GM19351 (cell line): ENCODE measurements around the gene OR10G8.
"Not testable (repeated sequence)": the region's sequence is repeated elsewhere in the genome, so short reads cannot be mapped to it uniquely, and the experiment has no call there.

Experiments used
- ATAC-seq: cut with Tn5 transposase; IDR thresholded peaks from one replicate; pipeline ENCODE4 v1.9.1; 2021; ENCODE audit warnings: mild to moderate bottlenecking, moderate library complexity; ENCODE audit not compliant: unreplicated experiment

OR10G8 gene, protein sequence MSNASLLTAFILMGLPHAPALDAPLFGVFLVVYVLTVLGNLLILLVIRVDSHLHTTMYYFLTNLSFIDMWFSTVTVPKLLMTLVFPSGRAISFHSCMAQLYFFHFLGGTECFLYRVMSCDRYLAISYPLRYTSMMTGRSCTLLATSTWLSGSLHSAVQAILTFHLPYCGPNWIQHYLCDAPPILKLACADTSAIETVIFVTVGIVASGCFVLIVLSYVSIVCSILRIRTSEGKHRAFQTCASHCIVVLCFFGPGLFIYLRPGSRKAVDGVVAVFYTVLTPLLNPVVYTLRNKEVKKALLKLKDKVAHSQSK

DNA sequence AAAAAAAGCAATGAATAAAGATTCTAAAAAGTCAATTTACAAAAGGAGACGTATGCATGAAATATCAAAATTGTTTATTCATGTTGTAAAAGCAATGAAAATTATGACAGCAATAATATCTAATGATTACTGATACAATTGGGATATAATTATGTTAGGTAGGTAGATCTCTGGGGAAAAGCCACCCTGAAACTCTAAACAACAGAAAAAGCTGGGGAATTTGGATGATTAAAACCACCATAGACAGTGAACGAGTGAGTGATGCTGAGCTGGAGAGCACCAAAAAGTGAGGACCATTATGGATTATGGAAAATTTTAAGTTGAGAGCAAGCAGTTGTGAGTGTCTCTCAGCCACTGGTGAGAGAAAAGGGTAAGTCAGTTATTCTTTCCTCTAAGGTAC, at the start of gene OR10G8:
OR10G8 (plus strand) TSS at position 301 of the 400 bp plus-strand sequence. CDS start 2,825 bp downstream, outside the sequence.
- ATAC-seq = no peak

GRCh38 chr11:123977731-123978347, 48.8 kb upstream of the OR10G8 start, which contains the start of gene OR10S1:
TSS of gene OR10S1 (minus strand) at chr11:123977781. CDS start at chr11:123977664, 117 bp downstream.
- no peak for ATAC-seq

DNA sequence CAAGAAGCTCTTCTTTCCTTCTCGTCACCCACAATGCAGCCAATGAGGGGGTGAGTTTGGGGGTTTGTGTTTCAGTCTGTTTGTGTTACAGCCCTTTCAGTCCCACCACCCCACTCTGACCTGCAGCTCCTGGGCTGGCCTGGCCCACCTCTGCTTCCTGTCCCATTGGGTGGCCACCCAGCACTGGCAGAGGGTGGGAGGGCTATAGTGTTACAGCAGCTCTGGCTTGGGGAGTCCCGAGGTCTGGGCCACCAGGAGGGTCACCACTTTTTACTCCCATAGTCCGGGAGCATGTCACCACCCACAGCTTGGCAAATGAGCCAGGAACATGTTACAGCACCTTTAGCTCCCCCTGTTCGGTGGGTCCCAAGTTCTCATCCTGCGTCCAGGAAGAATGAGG, 47.3 kb upstream of the OR10G8 start:
- ATAC-seq = no peak

DNA sequence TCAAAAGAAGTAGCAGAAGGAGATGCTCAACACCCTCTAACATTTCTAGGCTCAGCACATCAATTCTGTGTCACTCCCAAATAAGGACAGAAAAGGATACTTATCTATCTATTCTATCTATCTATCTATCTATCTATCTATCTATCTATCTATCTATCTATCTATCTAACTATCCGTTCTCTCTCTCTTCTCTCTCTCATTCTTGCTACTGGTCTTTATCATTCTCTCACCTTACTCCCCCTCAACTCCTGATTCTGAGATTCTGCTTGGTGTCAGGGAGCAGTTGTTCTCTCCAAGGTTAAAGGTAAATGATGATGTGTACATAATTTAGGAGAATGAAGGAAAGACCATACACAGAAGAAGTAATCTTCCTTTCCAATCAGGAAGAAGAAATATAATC, 31.5 kb upstream of the OR10G8 start, which contains the start of gene OR10G6:
OR10G6 (minus strand) TSS at position 43 of the 400 bp plus-strand sequence; CDS start at position 43, 0 bp downstream.
- no peak for ATAC-seq

DNA sequence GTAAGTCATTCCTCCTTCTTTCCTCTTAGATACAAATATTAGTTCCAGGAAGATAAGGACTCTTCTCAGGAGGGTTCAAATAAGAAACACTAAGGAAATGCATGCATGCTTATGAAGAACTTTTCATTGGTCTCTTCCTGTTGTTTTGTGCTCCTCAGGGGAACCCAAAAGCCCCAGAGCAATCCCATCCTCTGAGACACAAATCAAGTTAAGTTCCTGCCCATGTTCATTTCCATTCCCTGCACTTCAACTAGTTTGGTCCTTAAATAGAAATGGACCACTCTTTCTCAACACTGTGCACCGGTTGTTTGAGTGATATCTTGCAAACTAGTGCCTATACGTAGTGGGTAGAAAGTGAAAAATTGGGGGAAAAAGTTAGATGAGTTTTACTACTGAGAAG, 13.9 kb upstream of the OR10G8 start, which contains the start of gene OR10G4:
OR10G4 (plus strand) TSS at position 301 of the 400 bp plus-strand sequence. CDS start 2,578 bp downstream, outside the sequence.
- no peak for ATAC-seq

GRCh38 chr11:124015837-124016236, 10.8 kb upstream of the OR10G8 start:
- ATAC-seq = not testable (repeated sequence)

DNA sequence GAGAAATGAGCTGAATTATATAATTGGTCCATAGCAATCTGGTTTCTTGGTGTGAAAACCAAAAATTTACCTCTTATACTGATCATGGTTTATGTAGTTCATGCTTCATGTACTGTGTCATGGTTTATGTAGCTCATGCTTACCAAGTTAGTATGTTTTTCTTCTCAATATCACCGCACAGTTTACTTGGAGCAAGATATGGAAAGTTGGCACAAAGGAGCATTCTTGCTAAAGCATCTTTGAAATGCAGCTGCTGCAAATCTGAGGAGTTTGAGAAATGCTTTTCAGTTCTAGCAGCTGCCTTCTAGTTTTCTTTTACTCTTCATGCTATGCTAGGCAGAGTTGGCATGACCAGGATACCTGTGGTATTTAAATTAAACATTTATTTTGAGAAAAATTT, 10.1 kb downstream of the OR10G8 start:
- no peak for ATAC-seq

DNA sequence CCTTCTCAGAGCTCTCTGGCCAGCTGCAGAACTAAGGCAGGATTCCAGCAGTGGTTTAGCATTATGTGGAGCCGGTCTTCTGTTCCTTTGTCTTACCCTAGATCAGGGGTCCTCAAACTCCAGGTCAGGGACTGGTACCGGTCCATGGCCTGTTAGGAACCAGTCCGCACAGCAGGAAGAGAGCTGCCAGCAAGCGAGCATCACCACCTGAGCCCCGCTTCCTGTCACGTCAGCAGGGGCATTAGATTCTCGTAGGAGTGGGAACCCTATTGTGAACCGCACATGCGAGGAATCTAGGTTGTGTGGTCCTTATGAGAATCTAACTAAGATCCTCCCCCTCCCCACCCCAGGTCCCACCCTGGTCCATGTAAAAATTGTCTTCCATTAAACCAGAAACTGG, 13.0 kb downstream of the OR10G8 start:
- no peak for ATAC-seq

GRCh38 chr11:124041254-124041653, 14.7 kb downstream of the OR10G8 start, which contains the start of gene OR10G7:
TSS of gene OR10G7 (minus strand) at chr11:124041325. CDS start at chr11:124039001, 2,324 bp downstream.
- no peak for ATAC-seq

- ATAC-seq = no peak
Observed at GRCh38 chr11:124043420-124043819, 16.8 kb downstream of the OR10G8 start.

- no peak for ATAC-seq
Observed at GRCh38 chr11:124050748-124051147, 24.1 kb downstream of the OR10G8 start.

DNA sequence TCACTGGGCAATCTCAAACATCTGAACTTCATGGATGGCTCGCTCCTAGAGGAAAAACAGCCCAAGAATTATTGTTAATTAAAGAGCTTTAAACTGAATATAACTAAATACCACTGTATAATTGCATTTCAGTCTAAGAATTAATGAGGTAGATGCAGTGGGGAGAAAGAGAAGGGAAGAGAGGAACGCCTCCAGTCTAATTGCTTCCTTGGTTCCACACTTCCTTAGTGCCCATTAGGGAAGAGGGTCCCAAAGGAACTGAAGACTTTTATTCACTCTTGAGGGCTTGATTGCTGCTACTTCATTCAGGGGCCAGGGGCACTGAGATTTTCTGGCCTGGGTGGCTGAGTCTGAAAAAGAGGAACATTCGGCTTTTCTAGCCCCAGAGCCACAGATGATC, 26.4 kb downstream of the OR10G8 start:
- no peak for ATAC-seq

- ATAC-seq = no peak
Observed at GRCh38 chr11:124068601-124069110, 42.1 kb downstream of the OR10G8 start.

GRCh38 chr11:124069429-124070401, 43.1 kb downstream of the OR10G8 start:
- ATAC-seq = peak; percentile 63

DNA sequence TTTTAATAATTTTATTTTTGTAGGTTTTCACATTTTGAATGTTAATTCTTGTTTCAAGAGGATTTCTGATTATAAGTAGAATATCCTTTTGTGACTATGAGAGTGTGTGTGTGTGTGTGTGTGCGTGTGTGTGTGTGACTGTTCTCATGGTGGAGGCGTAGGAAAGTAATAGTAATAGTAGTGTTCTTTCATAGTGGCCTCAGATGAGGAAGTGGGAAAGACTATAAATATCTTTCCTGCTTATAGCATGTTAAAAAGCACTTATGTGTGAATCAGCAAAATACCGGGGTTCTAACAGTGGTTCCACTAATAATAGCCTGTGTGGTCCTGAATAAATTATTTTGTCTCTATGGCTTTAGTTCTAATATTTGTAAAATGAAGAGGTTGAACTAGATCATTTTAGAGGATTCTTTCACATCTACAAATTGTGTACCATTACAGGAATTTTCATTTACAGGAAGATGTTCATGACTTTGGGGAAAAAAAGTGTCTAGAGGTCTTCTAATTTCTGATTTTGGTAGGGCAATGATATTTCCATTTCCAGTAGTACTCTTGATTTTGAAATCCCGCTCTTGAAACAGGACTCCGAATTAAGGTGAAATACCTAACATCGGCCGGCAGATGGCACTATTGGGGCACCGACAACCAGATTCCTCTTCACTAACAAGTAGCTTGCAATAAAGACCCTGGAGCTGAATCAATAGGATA, 44.5 kb downstream of the OR10G8 start:
- peak; percentile 86 for ATAC-seq

DNA sequence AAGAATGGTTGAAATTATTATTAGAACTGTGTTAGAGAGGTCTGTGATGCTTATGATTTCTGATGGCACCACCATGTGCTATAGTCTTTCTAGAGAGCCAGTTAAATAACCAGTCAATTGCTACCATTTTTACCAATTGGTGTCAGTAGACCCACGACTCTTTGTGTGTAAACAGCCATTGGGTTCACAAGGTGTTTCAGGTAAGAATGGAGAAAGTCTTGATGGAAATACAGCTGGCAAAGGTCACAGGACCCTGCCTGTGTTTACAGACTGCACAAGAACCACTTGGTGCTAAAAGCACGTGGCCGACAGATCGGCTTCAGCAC, 45.0 kb downstream of the OR10G8 start:
- ATAC-seq = no peak

DNA sequence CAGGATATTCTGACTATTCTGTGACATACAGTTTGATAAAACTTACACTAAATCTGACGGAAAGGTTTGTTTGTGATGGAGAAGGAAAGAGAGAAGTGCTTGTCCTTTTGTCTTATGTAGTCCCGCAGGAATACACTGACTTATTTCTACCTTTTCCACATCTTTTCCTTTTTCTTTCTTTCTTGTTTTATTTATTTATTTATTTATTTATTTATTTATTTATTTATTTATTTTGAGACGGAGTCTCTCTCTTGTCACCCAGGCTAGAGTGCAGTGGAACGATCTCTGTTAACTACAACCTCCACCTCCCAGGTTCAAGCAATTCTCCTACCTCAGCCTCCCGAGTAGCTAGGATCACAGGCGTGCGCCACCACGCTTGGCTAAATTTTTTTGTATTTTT, 45.5 kb downstream of the OR10G8 start:
- no peak for ATAC-seq

- no peak for ATAC-seq
Observed at GRCh38 chr11:124074554-124074953, 48.0 kb downstream of the OR10G8 start.

- no peak for ATAC-seq
Observed at GRCh38 chr11:124075492-124075840, 48.9 kb downstream of the OR10G8 start.
